Choroid plexus epithelial cell (primary cell): ENCODE measurements around the gene ARMS2.

Source experiments
- DNase-seq: peaks from one replicate; pipeline ENCODE4 v3.0.0-alpha.2; 2010; ENCODE audit warnings: low read depth
- H3K4me3 ChIP-seq: 2 replicates; pipeline ENCODE4 v1.5.1; 2011; ENCODE audit warnings: low read depth, mild to moderate bottlenecking, control low read depth, low read length, moderate library complexity
- CTCF ChIP-seq: conservative IDR thresholded peaks from 2 replicates; pipeline ENCODE4 v1.5.1; 2011; ENCODE audit warnings: low read depth, mild to moderate bottlenecking, control low read depth, inconsistent platforms, low read length, moderate library complexity

The ARMS2 gene

GRCh38 chr10:122504610-122504950, 50.1 kb downstream of the ARMS2 start:
- H3K4me3 ChIP-seq = no peak overlapping the region
- no peak for TF ChIP-seq CTCF
- peak; percentile 97 for DNase-seq

- no peak overlapping the region for H3K4me3 ChIP-seq
- DNase-seq = no peak
- no peak for TF ChIP-seq CTCF
Observed at GRCh38 chr10:122505011-122505410, 50.6 kb downstream of the ARMS2 start.

- TF ChIP-seq CTCF = no peak
- no peak for DNase-seq
Observed at GRCh38 chr10:122505885-122506645, 51.6 kb downstream of the ARMS2 start.

More at GRCh38 chr10:122505885-122506645, 51.6 kb downstream of the ARMS2 start:
- H3K4me3 ChIP-seq = no peak overlapping the region
